KOPT-K1 (cell line): ENCODE data around the gene CCDC85C.

Experiments
- H3K27ac ChIP-seq: fragments of 200-600 bp; sonication (generic); 2 replicates; pipeline ENCODE4 v1.5.1; 2016; ENCODE audit warnings: antibody characterized with exemption, mild to moderate bottlenecking, low read depth, low read length; ENCODE audit not compliant: poor library complexity, severe bottlenecking
- H3K36me3 ChIP-seq: fragments of 200-600 bp; sonication (generic); 2 replicates; pipeline ENCODE4 v1.5.1; 2017; ENCODE audit warnings: antibody characterized with exemption, mild to moderate bottlenecking, low read length, moderate library complexity; ENCODE audit not compliant: insufficient read depth
- H3K9me3 ChIP-seq: fragments of 200-600 bp; sonication (generic); 2 replicates; pipeline ENCODE4 v1.5.1; 2017; ENCODE audit warnings: antibody characterized with exemption, low read length, mild to moderate bottlenecking; ENCODE audit not compliant: insufficient read depth, poor library complexity, severe bottlenecking

CCDC85C gene

DNA sequence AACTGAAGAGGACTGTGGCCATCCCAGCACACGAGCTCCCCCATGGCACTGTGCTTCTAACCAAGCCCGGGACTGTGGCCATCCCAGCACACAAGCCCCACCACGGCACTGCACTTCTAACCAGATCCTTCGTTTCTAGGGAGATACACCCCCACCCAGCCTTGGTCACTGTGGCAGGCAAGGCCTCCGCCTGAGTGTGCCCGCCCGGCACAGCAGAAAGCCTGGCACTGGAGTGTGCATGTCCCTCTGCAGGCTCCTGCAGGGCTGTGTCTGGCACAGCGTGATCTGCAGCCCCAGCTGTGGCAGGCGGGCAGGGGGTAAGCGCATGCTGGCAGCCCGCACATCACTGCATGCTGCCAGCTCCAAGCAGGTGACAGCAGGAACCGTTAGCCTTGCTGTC is 49.8 kb downstream of the CCDC85C start:
- H3K27ac ChIP-seq: no peak overlapping the region
- no peaks in the 10 kb centered on the region for H3K36me3 ChIP-seq
- no peaks in the 10 kb centered on the region for H3K9me3 ChIP-seq

DNA sequence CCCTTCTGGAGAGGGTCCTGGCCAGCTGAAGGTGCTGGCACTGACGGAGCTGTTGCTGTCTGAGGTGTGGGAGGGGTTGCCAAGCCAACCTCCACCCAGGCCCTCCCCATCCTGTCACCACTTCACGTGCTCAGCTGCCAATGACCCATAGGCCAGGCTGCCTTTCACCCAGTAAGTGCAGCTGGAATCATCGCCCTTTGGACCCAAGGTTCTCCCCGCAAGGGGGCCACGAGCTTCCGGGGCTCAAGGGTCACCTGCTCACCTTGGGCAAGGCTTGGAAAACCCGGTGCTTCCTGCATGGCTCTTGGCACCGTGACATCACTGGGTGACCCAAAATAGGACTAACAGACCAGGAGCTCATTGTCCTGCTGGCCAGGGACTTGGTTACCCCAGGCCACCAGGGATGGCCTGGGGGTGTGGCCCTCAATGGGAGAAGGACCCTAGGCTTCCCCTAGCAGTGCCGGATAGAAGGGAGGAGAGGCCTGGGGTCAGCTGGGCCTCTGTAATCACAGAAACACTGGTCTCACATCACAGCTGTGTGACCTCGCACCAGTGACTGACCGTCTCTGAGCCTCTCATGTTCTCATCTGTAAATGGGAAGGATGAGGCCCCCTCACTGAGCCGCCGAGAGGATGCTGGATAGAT is 51.3 kb downstream of the CCDC85C start:
- Histone ChIP-seq H3K9me3 (no peaks in the 10 kb centered on the region), H3K36me3 (no peaks in the 10 kb centered on the region), H3K27ac (no peak overlapping the region)

DNA sequence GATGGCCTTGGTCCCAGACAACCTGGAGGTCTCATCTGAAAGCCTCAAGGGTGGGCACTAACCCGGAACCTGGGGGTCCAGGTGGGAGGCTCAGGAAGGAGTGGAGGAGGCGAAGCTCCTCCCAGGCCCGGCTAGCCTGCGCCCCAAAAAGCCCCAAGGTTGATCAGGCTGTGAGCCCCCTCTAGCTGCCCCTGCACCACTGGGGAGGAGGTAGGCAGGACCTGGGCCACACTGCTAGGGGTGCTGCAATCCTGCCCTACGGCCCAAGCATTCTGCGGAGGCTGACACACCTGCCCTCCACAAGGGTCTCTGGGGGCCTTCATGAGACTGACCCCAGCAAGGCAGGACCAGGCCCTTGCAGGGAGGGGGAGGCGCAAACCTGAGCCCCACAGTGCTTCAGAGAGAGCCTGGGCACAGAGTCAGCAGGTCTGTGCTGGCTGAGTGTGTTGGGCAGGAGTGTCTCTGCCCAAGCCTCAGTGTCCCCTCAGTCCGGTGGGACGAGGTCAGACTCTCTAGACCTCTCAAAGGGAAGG is 51.9 kb downstream of the CCDC85C start:
- no peak overlapping the region for H3K27ac ChIP-seq
- H3K9me3 ChIP-seq: no peaks in the 10 kb centered on the region

DNA sequence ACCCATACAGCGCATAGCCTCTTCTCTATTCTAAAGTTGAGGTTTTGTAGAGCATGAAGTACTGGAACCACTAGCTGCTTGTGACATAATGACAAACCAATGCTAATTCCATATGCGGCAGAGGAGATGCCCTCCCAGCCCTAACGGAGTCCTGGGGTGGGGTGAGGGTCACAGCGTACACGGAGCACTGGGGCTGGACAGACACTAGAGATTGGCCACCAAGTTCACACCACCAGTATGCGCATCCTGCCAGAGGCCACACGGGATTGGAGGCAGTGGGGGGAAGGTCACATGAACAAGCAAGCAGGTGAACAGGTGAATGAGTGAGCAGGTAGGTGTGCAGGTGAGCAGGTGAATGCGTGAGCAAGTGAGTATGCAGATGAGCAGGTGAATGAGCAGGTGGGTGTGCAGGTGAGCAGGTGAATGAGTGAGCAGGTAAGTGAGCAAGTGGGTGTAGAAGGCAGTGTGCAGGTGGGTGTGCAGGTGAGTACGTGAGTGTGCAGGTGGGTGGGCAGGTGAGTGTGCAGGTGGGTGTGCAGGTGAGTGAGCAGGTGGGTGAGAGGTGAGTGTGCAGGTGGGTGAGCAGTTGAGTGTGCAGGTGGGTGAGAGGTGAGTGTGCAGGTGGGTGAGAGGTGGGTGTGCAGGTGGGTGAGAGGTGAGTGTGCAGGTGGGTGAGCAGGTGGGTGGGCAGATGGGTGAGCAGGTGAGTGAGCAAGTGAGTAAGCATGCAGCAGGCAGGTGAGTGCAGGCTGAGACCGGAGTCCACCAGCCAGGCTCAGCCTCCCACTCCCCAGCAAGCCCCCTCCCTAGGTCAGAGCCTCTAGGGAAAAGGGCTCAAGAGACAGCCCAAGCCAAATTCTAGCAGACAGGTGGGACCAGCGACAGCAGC is 52.7 kb downstream of the CCDC85C start:
- Histone ChIP-seq H3K9me3 (no peaks in the 10 kb centered on the region), H3K27ac (no peak overlapping the region), H3K36me3 (no peaks in the 10 kb centered on the region)

More for the DNA sequence above, 51.9 kb downstream of the CCDC85C start:
- no peaks in the 10 kb centered on the region for H3K36me3 ChIP-seq

DNA sequence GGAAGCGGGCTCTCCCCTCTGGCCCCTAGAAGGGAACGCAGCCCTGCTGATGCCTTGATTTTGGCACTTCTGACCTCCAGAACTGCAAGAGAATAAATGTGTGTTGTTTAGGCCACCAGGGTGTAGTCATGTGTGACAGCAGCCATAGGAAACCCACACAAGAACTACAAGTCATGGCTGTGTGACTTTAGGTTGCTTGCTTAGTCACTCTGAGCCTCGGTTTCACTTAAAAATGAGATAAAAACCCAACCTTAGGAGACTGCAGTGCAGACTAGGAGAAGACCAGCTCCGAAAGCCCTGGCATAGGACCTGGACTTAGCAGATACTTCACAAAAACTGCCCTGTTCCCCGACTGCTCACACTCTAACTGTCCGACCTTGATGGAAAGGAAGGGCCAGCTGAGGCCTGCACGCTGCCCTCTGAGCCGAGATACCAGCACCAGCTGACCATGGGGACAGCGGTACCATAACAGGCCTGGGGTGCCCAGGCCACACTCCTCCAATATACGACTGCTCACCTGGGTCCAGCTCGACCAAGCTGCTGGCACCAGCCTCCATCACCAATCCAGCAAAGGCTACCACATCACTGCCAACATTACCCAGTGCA is 53.5 kb downstream of the CCDC85C start:
- no peak overlapping the region for H3K27ac ChIP-seq
- H3K36me3 ChIP-seq: no peaks in the 10 kb centered on the region
- H3K9me3 ChIP-seq: no peaks in the 10 kb centered on the region

DNA sequence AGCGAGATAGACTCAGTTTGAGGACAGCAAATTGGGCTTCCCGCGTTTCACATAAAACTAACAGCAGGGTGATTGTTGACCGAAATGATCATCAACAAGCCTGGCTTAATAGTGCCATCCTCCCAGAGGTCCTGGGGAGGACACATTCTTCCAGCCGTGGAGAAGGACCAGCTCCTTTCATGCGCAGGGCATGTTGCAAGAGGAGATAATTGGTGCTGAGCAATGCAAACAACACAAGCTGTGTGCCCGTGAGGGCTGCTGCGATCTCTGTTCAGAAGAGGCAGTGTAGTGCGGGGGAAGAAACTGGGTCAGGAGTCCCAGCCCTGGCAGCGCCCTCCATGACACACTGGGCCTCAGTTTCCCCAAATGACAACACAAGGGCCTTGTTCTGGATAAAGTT is 54.3 kb downstream of the CCDC85C start:
- Histone ChIP-seq H3K36me3 (no peaks in the 10 kb centered on the region), H3K27ac (no peak overlapping the region), H3K9me3 (no peaks in the 10 kb centered on the region)

DNA sequence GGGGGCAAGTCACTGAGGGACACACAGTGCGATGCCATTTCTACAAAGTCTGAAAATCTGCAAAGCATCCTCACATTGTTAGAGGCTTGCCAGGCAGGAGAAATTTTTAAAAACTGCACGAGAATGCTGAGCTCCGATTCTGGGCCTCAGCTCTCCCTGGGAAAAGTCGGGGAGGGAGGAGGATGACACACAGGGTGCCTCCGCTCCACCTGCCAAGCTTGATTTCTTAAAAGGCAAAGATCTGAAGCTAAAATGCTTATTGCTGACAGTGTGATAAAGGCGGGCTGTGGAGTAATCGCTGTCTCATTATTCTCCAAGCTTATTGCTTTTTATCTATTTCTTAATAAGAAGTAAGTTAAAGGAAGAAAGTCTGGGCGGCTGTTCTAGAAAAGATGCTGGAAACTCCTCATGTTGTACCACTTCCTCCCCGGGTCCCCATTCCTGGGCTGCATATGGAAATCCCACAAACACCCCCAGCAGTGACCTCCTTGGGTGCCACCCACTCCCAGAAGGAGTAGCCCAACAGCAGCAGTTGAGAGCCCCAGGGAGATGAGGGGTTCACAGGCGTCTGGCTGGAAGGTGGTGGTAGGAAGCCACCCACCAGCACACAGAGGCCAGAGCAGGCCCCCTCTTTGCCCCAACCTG is 55.0 kb downstream of the CCDC85C start:
- Histone ChIP-seq H3K36me3 (no peaks in the 10 kb centered on the region), H3K27ac (no peak overlapping the region), H3K9me3 (no peaks in the 10 kb centered on the region)

DNA sequence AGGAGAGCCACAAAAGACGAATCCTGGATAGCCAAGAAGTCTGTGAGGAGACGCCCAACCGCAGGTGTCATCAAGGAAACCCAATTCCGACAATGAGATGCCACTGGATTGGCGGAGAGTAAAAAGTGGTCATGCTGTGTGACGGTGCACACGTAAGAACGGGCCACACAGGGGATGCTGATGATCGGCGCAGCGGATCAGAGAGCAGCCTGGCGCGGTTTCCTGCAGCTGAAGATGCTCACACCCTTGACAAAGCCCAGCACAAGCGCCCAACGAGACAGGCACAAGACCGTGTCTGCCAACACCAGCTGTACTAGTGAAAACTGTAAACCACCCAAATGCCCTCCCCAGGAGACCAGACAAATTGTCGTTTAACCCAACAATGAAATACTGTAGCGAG is 55.8 kb downstream of the CCDC85C start:
- no peaks in the 10 kb centered on the region for H3K9me3 ChIP-seq
- no peak overlapping the region for H3K27ac ChIP-seq
- H3K36me3 ChIP-seq: no peaks in the 10 kb centered on the region

DNA sequence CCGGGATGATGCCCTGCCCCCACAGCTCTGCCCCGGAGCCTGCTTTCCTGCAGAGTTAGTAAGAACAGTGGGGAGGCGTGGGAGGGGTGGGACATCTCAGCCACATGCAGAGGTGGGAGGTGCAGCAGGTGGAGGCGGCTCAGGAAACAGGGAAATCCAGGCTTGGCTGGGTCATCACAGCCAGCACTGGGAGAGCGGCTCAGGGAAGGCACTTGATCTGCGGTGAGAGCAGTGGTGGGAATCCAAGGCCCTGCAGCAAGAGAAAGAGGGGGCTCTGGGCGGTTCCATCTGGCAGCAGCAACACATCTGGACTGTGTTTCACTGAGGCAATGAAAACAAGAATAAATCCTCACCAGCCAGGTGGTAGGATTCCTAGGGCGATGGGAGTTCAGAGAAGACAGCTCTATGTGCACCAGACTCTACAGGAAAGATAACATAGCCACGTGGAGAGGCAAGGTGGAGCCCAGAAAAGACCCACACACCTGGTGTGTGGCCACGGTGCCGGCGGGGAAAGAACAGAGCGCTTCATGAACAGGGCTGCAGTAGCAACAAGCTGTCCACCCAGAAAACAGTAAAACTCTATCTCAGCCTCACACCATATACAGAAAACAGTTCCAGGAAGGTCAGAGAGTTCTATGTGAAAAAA is 57.6 kb downstream of the CCDC85C start:
- Histone ChIP-seq H3K36me3 (no peaks in the 10 kb centered on the region), H3K9me3 (no peaks in the 10 kb centered on the region), H3K27ac (no peak overlapping the region)

DNA sequence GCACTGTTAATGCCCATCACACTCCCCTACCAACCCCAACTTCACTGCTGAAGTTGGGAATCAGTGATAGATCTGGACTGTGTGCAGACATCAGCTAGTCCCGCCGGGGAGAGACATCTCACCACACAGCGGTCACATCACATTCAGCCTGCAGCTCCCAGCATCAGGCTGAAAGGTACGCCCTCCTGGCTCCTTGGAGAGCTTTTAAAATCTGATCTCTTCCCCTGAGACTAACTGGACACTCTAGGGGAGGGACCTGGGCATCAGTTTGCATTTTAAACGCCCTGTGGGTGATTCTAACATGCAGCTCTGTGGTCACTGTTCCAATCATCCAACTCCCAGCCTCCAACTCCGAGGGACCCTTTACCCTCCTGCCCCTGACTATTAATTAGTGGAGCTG is 58.4 kb downstream of the CCDC85C start:
- Histone ChIP-seq H3K9me3 (no peaks in the 10 kb centered on the region), H3K27ac (no peak overlapping the region), H3K36me3 (no peaks in the 10 kb centered on the region)

DNA sequence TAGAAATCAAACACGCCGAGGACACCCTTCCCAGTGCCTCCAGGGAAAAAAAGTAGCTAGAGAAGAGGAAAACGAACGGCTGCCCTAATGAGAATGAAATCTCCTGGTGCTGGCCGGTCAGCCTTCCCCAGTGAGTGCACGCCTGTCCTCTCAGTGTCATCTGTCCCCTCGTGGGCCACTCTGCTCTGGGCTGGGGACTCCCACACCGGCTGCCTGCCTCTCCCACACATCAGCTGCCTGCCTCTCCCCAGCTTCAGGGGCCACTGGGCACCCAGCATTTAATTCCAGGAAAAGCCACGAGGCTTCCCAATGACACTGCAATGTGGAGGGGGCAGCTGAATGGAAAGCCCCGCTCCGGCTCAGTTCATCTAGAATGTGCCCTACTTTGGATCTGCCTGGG is 59.0 kb downstream of the CCDC85C start:
- Histone ChIP-seq H3K27ac (no peak overlapping the region), H3K9me3 (no peaks in the 10 kb centered on the region), H3K36me3 (no peaks in the 10 kb centered on the region)

DNA sequence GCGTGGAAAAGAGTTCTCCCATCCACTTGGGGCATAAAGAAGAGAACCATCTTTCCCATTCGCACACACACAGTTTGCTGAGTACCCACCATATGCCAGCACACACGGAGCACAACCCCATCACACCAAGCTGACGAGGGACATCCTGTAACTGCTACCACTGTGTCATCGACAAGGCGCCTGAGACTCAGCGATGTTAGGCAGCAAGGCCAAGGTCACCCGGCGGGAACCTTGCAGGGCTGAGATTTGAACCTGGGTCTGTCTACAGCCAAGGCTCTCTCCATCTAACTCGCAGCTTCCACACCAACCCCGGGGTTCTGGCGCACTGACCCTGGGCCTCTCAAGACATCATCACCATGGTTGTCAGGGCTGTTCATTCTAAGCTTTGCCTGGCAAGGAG is 60.0 kb downstream of the CCDC85C start:
- Histone ChIP-seq H3K9me3 (no peaks in the 10 kb centered on the region), H3K27ac (no peak overlapping the region), H3K36me3 (no peaks in the 10 kb centered on the region)

DNA sequence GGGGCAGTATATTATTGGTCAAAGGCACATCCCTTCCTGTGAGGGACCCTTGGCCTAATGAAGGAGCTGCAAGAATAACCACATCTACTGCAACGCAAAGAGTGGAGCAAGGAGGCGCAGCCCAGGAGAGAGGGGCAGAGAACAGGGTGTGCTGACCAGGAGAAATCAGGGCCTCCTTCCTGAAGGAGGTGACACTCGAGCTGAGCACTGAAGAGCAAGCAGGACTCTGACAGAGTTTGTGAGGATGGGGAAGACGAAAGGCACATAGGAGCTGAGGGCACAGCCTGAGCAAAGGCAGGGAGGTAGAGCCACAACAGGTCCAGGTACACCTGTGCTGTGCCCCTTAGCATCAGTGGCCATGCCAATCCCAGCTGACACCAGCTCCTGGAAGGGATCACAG is 60.6 kb downstream of the CCDC85C start:
- Histone ChIP-seq H3K9me3 (no peaks in the 10 kb centered on the region), H3K36me3 (no peaks in the 10 kb centered on the region), H3K27ac (no peak overlapping the region)

DNA sequence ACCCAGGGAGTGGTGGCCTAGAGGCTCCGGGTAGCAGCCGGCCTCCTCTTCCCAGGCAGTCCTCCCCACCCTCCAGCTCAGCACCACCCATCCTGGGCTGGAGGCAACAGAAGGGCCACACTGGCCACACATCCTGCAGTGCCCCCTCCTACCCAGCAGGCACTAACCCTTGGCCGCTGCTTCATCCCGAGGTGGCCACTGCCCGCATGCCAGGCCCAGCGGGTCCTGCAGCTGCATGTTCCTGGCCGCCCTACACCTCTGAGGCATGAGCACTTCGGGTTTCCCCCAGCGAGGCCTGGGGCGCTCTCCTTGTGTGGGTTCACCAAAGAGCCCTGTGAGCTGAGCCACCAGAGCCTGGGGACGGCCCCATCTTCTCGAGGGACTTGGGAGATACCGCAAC is 61.4 kb downstream of the CCDC85C start:
- no peak overlapping the region for H3K27ac ChIP-seq

More for the DNA sequence above, 61.4 kb downstream of the CCDC85C start:
- no peaks in the 10 kb centered on the region for H3K9me3 ChIP-seq
- H3K36me3 ChIP-seq: no peaks in the 10 kb centered on the region
